ENCODE data around the gene F13A1.

DNA sequence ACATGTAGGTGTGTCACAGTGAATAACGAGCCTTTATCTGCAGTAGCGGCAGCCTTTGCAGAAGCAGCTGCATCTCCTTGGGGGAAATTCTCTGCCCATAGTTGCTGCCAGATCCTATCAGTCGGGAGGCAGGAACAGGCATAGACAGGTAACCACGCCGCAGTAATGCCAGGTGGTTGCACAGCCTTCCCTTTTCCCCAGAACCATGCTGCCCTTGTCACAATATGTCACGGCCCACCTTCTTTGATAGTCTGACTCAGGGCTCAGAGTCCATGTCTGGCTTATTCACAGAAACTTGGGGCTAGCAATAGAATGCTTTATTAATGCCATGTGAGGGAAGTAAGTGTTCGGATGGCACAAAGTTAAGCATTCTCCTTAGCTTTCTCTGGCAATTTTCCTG is 76.6 kb downstream of the F13A1 start:
- no peak for TF ChIP-seq EZH2 (IDR thresholded peaks at IDR 0.05; ENCODE audit: borderline replicate concordance, low read length)
- TF ChIP-seq, protein P1, sequence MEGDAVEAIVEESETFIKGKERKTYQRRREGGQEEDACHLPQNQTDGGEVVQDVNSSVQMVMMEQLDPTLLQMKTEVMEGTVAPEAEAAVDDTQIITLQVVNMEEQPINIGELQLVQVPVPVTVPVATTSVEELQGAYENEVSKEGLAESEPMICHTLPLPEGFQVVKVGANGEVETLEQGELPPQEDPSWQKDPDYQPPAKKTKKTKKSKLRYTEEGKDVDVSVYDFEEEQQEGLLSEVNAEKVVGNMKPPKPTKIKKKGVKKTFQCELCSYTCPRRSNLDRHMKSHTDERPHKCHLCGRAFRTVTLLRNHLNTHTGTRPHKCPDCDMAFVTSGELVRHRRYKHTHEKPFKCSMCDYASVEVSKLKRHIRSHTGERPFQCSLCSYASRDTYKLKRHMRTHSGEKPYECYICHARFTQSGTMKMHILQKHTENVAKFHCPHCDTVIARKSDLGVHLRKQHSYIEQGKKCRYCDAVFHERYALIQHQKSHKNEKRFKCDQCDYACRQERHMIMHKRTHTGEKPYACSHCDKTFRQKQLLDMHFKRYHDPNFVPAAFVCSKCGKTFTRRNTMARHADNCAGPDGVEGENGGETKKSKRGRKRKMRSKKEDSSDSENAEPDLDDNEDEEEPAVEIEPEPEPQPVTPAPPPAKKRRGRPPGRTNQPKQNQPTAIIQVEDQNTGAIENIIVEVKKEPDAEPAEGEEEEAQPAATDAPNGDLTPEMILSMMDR (IDR thresholded peaks at IDR 0.05; ENCODE audit: low read length) = no peak

All from OCI-LY1 (cell line).